Stimulated activated CD8-positive, alpha-beta memory T cell treated with anti-CD3 and anti-CD28 coated beads, Interleukin-4, amount 100 ng/mL, for 4 hours (primary cell): Measurements from ENCODE around the gene C17orf75.
"Not testable (repeated sequence)": the region's sequence is repeated elsewhere in the genome, so short reads cannot be mapped to it uniquely, and the experiment has no call there.

Source experiments
- DNase-seq, 2 donors: peaks; one replicate each; pipeline ENCODE4 v3.0.0-alpha.2; 2020; ENCODE audit warnings: low read depth in 2 of 2, low spot score in 1 of 2

The C17orf75 gene

DNA sequence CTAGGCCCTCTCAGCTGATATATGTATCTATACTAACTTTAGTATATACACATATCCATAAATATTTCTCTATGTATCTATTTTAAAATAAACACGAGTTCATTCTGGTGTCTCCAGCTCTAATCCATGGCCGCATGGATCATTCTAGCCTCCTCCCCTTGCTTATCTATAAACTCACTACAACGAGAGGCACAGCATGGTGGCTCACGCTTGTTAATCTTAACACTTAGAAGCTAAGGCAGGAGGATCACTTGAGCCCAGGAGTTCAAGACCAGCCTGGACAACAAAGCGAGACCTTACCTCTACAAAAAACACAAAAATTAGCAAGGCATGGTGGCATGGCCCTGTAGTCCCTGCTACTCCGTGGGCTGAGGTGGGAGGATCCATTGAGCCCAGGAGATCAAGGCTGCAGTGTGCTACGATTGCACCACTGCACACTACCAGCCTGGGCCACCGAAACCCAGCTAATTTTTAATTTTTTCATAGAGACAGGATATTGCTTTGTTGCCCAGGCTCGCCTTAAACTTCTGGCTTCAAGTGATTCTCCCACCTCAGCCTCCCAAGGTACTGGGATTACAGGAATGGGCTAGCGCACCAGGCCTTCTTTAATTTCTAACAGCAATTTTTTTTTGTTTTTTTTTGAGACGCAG is 4.1 kb upstream of the C17orf75 start:
- no peak for DNase-seq

DNA sequence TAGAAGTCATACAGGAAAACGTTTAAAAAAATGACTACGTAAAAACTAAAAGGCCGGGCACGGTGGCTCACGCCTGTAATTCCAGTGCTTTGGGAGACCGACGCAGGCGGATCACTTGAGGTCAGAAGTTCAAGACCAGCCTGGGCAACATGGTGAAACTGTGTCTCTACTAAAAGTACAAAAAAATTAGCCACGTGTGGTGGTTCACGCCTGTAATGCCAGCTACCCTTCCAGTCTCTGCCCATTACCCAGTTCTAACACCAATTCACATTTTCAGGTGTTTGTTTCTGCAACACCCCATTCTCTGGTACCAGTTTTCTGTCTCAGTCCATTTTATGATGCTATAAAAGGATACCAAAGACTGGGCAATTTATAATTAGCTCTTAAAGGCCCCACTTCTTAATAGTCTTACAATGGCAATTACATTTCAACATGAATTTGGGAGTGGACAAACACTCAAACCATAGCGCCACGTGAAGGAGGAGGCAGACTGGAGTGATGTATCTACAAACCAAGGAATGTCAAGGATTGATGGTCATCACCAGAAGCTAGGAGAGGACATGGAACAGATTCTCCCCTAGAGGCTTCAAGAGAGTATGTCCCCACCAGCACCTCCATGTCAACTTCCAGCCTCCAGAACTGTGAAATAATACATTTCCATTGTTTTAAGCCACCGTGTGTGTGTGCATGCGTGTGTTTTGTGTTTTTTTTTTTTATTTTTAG is 791 bp upstream of the C17orf75 start:
- no peak for DNase-seq

GRCh38 chr17:32341141-32341856 is 674 bp downstream of the C17orf75 start:
- DNase-seq = no peak

DNA sequence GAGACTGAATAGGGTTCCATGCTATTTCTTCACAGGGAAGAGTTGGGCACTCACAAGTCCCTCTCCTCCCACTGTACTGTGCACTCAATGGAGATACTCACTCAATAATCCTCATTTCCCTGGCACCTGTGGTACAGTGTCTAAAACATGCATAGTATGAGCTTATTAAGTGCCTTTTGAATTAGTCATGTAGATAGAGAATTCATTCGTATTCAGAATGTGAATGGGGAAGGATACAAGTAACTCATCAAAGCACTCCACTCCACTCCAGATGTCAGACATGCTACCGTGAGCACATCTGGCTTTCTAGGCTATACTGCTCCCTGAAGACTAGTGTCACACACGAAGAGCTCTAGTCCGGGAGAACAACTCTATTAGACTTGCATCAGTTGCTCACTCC is 6.3 kb downstream of the C17orf75 start:
- DNase-seq = no peak

GRCh38 chr17:32335046-32335445 is 6.9 kb downstream of the C17orf75 start:
- no peak for DNase-seq

GRCh38 chr17:32333187-32333586 is 8.8 kb downstream of the C17orf75 start:
- no peak for DNase-seq

- DNase-seq = no peak
Observed at GRCh38 chr17:32331243-32332040, 10.5 kb downstream of the C17orf75 start.

DNA sequence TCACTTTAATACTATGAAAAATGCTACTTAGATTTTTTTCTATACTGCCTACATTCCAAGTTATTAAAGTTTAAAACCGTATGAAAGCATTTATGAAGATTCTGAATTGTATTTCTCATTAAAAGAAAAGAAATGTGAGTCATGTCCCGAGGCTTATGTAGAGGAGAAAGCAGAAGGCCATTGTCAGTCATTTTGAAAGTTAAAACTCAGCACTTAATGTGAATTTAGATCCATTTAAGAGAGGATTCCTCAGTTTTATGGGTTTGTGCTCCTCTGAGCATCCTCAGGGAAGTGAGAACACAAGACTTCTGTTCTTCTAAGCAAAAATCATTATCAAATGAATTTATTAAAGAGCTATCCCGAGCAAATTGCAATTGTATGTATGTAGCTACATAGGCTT is 11.8 kb downstream of the C17orf75 start:
- DNase-seq = no peak

- DNase-seq = no peak
Observed at GRCh38 chr17:32327911-32328310, 14.1 kb downstream of the C17orf75 start.

GRCh38 chr17:32323811-32324491 is 18.0 kb downstream of the C17orf75 start:
- DNase-seq = no peak

GRCh38 chr17:32323046-32323445 is 18.9 kb downstream of the C17orf75 start:
- no peak for DNase-seq

GRCh38 chr17:32320847-32321246 is 21.1 kb downstream of the C17orf75 start:
- DNase-seq = no peak

- DNase-seq = not testable (repeated sequence)
Observed at GRCh38 chr17:32320080-32320479, 21.9 kb downstream of the C17orf75 start.

- peak; percentile 40 to 62 for DNase-seq
Observed at GRCh38 chr17:32319548-32319905, 22.4 kb downstream of the C17orf75 start.

GRCh38 chr17:32318071-32318470 is 23.9 kb downstream of the C17orf75 start:
- DNase-seq = no peak

DNA sequence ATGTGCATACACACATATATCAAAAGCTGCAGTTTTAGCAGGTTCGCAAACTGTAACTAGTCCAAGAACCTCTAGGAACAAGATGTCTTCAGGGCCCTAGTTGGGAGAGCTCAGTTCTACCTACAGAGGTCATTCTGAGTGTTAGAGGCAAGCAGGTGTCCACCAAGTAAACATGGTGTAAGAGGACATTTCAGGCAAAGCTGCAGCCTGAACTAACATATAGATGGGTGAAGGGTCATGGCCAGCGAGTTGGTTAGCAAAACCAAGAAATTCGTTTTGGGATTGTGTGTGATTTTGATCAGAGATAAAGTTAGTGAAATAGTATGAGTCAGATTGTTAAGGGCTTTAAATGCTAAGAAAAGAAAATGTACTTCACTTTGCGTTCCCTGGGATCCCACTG is 24.6 kb downstream of the C17orf75 start:
- no peak for DNase-seq

DNA sequence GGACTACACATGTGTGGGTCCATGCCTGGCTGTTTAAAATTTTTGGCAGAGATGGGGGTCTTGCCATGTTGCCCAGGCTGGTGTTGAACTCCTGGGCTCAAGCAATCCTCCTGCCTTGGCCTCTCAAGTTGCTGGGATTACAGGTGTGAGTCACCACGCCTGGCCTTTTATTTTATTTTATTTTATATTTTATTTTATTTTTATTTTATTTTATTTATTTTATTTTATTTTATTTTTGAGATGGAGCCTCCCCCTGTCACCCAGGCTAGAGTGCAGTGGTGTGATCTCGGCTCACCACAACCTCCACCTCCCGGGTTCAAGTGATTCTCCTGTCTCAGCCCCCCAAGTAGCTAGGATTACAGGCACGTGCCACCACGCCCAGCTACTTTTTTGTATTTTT is 25.3 kb downstream of the C17orf75 start:
- DNase-seq = not testable (repeated sequence)

DNA sequence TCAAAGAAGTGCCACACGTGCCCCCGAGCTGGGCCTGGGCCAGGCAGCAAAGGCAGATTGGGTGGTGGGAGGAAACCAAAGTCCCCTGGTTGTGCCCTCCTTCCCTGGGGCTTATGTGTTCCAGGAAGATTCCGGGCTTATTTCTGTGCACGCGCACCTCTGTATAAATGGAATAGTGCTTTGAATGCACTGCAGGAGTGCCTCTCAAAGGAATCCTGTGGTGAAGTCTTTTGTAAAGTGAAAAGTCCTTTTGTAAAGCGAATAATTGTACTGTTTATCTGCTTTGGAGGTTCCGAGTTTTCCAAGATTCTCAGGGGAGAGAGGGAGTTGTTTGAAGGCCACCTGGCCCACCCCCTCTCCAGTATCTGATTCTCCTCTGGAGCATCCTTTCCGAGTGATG is 26.8 kb downstream of the C17orf75 start:
- DNase-seq = no peak

DNA sequence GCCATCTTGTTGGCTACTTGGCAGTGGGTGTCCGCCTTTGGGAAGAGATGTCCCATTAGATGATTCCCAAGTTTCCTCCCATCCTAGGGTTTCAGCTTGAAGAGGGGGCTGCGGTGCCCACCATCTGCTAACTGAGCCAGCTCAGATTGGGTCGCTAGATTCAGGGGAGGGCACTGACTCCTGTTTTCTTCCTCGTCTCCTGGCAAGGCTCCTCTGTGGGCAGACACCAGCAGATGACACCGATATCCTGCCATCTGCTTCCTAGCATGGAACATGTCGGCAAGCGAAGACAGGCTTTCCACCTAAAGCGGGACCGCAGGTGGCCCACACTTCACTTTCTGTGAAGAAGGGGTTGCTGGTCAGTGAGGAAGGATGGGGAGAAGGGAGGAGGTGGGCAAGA is 27.3 kb downstream of the C17orf75 start:
- no peak for DNase-seq

GRCh38 chr17:32311028-32311536 is 30.9 kb downstream of the C17orf75 start:
- no peak for DNase-seq

DNA sequence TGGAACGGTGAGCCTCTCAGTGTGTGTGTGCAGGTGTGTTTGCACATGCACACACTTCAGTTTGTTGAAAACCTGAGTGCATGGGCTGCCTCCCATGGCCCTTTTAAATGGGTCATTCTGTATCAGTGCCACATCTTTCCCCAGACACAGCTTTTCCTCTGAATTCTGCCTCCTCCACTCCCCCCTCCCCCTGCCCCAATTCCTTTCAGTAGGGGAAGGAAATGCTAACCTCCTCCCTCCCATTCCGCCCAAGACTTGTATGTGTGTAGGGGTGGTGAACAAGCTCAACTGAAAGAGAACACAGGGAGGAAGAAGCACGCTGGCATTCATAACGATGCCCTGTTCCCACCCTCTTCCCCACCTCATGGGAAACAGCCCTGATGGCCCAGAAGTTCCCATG is 34.3 kb downstream of the C17orf75 start:
- no peak for DNase-seq
